22Rv1 (cell line): Measurements from ENCODE around the gene XRN1.
"Not testable (repeated sequence)": the region's sequence is repeated elsewhere in the genome, so short reads cannot be mapped to it uniquely, and the experiment has no call there.

ENCODE experiments used
- CTCF ChIP-seq: fragments of 450-650 bp; IDR thresholded peaks from 2 replicates; pipeline ENCODE4 v1.5.1; 2017; ENCODE audit warnings: mild to moderate bottlenecking
- ZFX ChIP-seq: fragments of 450-650 bp; IDR thresholded peaks from 2 replicates; pipeline ENCODE4 v1.6.1; 2017; ENCODE audit warnings: antibody characterized with exemption, borderline replicate concordance

- not testable (repeated sequence) for TF ChIP-seq CTCF, ZFX
Measured at GRCh38 chr3:142302847-142303246, 145.0 kb downstream of the XRN1 start.
